HepG2 (cell line): ENCODE results near the gene ZRANB2. TPM values are rescaled to one million over a fixed set of nuclear protein-coding genes. Genes with fewer than 3 reads are reported as not detected.
A peak's percentile ranks its signal among the peaks of the same experiment; 100 is the strongest.

Source experiments
- CEBPB ChIP-seq: IDR thresholded peaks from 2 replicates; pipeline ENCODE4 v1.6.1; 2011; ENCODE audit warnings: low read depth, low read length, improper control_type of control experiment, borderline replicate concordance
- CREB1 ChIP-seq, 2 experiments: fragments of 450-650 bp in 1 of 2; IDR thresholded peaks; 2 replicates each; pipeline ENCODE4 v1.6.1; 2016 to 2017; ENCODE audit warnings: control low read depth in 1 of 2, mild to moderate bottlenecking in 1 of 2, missing compliant biosample characterization in 1 of 2, missing genetic modification characterization in 1 of 2
- DMAP1 ChIP-seq: IDR thresholded peaks from 2 replicates; pipeline ENCODE4 v1.6.1; 2016
- ERF ChIP-seq: IDR thresholded peaks from 2 replicates; pipeline ENCODE4 v1.6.1; 2018; ENCODE audit warnings: missing biosample characterization, missing genetic modification reagents
- HNF4A ChIP-seq: sonication (generic); formaldehyde crosslinking; IDR thresholded peaks from 2 replicates; pipeline ENCODE4 v1.4.0; 2020; ENCODE audit warnings: missing genetic modification reagents
- HNRNPLL ChIP-seq: fragments of 200-400 bp; formaldehyde crosslinking; IDR thresholded peaks from 2 replicates; pipeline ENCODE4 v1.6.1; 2017; ENCODE audit warnings: mild to moderate bottlenecking, low read depth, low read length; ENCODE audit not compliant: poor library complexity, severe bottlenecking
- KDM3A ChIP-seq: IDR thresholded peaks from 2 replicates; pipeline ENCODE4 v1.6.1; 2018; ENCODE audit warnings: low read depth, missing compliant biosample characterization
- KMT2B ChIP-seq: IDR thresholded peaks from 2 replicates; pipeline ENCODE4 v1.6.1; 2016; ENCODE audit warnings: missing genetic modification reagents, missing compliant biosample characterization
- MAF1 ChIP-seq: sonication (generic); formaldehyde crosslinking; IDR thresholded peaks from 2 replicates; pipeline ENCODE4 v1.5.0; 2020; ENCODE audit warnings: missing genetic modification reagents, borderline replicate concordance
- SALL1 ChIP-seq: sonication (generic); formaldehyde crosslinking; IDR thresholded peaks from 2 replicates; pipeline ENCODE4 v1.8.0; 2022; ENCODE audit warnings: mild to moderate bottlenecking, missing genetic modification reagents
- THAP11 ChIP-seq: IDR thresholded peaks from 2 replicates; pipeline ENCODE4 v1.6.1; 2016; ENCODE audit warnings: missing biosample characterization, missing genetic modification reagents
- ZFY ChIP-seq: sonication (generic); formaldehyde crosslinking; IDR thresholded peaks from 2 replicates; pipeline ENCODE4 v1.4.0; 2020; ENCODE audit warnings: missing genetic modification reagents
- ZNF335 ChIP-seq: sonication (generic); formaldehyde crosslinking; IDR thresholded peaks from 2 replicates; pipeline ENCODE4 v1.4.0; 2020; ENCODE audit warnings: missing genetic modification reagents
- ZNF660 ChIP-seq: sonication (generic); formaldehyde crosslinking; IDR thresholded peaks from 2 replicates; pipeline ENCODE4 v1.5.1; 2020; ENCODE audit warnings: mild to moderate bottlenecking, low read depth, missing genetic modification reagents, borderline replicate concordance
- ZZZ3 ChIP-seq: sonication (generic); formaldehyde crosslinking; IDR thresholded peaks from 2 replicates; pipeline ENCODE4 v1.4.0; 2020; ENCODE audit warnings: missing genetic modification reagents, mild to moderate bottlenecking, borderline replicate concordance
- polyA plus RNA-seq, 8 experiments: library from polyadenylated mRNA; depleted of rRNA in 3 of 8; stranded (reverse) in 7 of 8; unstranded in 1 of 8; fragments of >200 nt; fragmentation: Illumina TruSeq in 4 of 8; extraction: Trizol in 4 of 8; gene quantifications; 2 replicates each; pipeline versions ENCODE4 v1.2.1 to v1.2.3, GENCODE V29; 2011 to 2016; ENCODE audit warnings: low read depth in 4 of 8, missing spikeins in 1 of 8, mixed read lengths in 1 of 8; ENCODE audit not compliant: insufficient read depth in 1 of 8
- total RNA-seq, 5 experiments: library from RNA; depleted of rRNA; stranded (reverse); fragments of >200 nt; fragmentation: Illumina TruSeq; extraction: Trizol; gene quantifications; 2 replicates each; pipeline ENCODE4 v1.2.3, GENCODE V29; 2016; ENCODE audit warnings: low read depth in 1 of 5
- TF ChIP-seq, protein P1 (sequence below): sonication (generic); formaldehyde crosslinking; IDR thresholded peaks from 2 replicates; pipeline ENCODE4 v1.4.0; 2020; ENCODE audit warnings: missing genetic modification reagents
- TF ChIP-seq, protein P2 (sequence below): sonication (generic); formaldehyde crosslinking; IDR thresholded peaks from 2 replicates; pipeline ENCODE4 v1.5.0; 2020; ENCODE audit warnings: mild to moderate bottlenecking, missing genetic modification reagents
- TF ChIP-seq, protein P3 (sequence below): IDR thresholded peaks from 2 replicates; pipeline ENCODE4 v1.6.1; 2012; ENCODE audit warnings: low read depth, low read length, improper control_type of control experiment
- TF ChIP-seq, protein P4 (sequence below): sonication (generic); formaldehyde crosslinking; IDR thresholded peaks from 2 replicates; pipeline ENCODE4 v1.9.0; 2021; ENCODE audit warnings: missing genetic modification reagents, borderline replicate concordance

The ZRANB2 gene
- total and polyA plus RNA-seq, 2 of the 13 experiments (the other 11 are each of a cell fraction or from before 2014, with no cell fraction given), result 43.0 to 45.4 TPM

DNA sequence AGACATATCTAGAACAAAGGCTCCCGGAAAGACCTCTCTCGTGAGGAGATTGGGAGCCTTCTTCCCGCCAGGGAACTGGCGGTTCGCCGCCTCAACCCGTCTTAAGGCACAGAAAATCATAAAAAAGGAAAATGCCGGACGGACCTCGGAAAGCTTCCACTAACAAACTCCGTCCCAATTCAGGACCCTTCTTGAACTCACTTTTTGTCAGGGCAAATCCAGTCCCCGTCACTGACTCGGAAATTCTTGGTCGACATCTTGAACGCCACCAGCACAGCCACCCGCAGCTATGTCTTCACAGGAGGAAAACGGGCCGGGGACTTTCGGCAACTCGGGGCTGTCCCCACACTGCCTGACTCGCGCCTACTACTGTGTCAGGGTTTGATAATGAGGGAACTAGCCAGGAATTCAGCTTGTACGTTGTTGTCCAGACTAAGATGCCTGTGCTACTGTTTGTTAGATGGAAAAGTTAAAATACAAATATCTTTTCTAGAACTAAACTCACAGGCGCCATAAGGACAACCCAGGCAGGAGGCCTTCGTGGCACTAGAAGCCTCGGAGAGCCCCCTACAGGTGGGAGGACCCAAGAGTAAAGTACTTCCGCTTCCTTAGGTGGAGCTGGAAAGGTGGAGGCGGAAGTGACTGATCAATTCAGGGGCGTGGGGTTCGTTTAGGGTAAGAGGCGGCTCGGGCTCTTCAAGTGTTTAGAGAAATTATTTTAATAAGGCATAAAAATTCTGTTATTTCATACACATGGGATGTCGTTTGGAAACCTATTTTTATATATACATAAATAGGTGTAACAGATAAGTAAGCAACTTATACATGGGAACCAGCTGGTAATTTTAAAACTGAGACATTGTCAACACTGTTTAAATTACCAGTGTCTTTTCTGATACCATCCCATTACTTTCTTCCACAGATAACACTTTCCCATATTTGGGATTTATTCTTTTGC is at the start of gene ZRANB2 (continued):
- TF ChIP-seq, protein P1, sequence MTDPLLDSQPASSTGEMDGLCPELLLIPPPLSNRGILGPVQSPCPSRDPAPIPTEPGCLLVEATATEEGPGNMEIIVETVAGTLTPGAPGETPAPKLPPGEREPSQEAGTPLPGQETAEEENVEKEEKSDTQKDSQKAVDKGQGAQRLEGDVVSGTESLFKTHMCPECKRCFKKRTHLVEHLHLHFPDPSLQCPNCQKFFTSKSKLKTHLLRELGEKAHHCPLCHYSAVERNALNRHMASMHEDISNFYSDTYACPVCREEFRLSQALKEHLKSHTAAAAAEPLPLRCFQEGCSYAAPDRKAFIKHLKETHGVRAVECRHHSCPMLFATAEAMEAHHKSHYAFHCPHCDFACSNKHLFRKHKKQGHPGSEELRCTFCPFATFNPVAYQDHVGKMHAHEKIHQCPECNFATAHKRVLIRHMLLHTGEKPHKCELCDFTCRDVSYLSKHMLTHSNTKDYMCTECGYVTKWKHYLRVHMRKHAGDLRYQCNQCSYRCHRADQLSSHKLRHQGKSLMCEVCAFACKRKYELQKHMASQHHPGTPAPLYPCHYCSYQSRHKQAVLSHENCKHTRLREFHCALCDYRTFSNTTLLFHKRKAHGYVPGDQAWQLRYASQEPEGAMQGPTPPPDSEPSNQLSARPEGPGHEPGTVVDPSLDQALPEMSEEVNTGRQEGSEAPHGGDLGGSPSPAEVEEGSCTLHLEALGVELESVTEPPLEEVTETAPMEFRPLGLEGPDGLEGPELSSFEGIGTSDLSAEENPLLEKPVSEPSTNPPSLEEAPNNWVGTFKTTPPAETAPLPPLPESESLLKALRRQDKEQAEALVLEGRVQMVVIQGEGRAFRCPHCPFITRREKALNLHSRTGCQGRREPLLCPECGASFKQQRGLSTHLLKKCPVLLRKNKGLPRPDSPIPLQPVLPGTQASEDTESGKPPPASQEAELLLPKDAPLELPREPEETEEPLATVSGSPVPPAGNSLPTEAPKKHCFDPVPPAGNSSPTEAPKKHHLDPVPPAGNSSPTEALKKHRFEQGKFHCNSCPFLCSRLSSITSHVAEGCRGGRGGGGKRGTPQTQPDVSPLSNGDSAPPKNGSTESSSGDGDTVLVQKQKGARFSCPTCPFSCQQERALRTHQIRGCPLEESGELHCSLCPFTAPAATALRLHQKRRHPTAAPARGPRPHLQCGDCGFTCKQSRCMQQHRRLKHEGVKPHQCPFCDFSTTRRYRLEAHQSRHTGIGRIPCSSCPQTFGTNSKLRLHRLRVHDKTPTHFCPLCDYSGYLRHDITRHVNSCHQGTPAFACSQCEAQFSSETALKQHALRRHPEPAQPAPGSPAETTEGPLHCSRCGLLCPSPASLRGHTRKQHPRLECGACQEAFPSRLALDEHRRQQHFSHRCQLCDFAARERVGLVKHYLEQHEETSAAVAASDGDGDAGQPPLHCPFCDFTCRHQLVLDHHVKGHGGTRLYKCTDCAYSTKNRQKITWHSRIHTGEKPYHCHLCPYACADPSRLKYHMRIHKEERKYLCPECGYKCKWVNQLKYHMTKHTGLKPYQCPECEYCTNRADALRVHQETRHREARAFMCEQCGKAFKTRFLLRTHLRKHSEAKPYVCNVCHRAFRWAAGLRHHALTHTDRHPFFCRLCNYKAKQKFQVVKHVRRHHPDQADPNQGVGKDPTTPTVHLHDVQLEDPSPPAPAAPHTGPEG (CRISPR knock-in tag), result no peak
- TF ChIP-seq CEBPB, result no peak; the same call in 1 of the 2 replicates
- peak; percentile 86 for TF ChIP-seq DMAP1 (CRISPR knock-in tag)
- peak; percentile 91 for TF ChIP-seq THAP11 (CRISPR knock-in tag)
- TF ChIP-seq KDM3A (CRISPR knock-in tag), result peak; percentile 69; the same call in 1 of the 2 replicates
- TF ChIP-seq KMT2B (CRISPR knock-in tag), result peak; percentile 80; the same call in 1 of the 2 replicates
- TF ChIP-seq SALL1 (CRISPR knock-in tag), result peak; percentile 65
- TF ChIP-seq ZNF660 (CRISPR knock-in tag), result no peak
- no peak for TF ChIP-seq MAF1 (CRISPR knock-in tag)
- no peak for TF ChIP-seq HNRNPLL
- no peak for TF ChIP-seq CREB1 (IDR thresholded peaks at IDR 0.05)
- peak; percentile 92 for TF ChIP-seq CREB1 (CRISPR knock-in tag; IDR thresholded peaks at IDR 0.05)
- TF ChIP-seq, protein P2, sequence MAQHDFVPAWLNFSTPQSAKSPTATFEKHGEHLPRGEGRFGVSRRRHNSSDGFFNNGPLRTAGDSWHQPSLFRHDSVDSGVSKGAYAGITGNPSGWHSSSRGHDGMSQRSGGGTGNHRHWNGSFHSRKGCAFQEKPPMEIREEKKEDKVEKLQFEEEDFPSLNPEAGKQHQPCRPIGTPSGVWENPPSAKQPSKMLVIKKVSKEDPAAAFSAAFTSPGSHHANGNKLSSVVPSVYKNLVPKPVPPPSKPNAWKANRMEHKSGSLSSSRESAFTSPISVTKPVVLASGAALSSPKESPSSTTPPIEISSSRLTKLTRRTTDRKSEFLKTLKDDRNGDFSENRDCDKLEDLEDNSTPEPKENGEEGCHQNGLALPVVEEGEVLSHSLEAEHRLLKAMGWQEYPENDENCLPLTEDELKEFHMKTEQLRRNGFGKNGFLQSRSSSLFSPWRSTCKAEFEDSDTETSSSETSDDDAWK (CRISPR knock-in tag), result no peak
- TF ChIP-seq, protein P3, sequence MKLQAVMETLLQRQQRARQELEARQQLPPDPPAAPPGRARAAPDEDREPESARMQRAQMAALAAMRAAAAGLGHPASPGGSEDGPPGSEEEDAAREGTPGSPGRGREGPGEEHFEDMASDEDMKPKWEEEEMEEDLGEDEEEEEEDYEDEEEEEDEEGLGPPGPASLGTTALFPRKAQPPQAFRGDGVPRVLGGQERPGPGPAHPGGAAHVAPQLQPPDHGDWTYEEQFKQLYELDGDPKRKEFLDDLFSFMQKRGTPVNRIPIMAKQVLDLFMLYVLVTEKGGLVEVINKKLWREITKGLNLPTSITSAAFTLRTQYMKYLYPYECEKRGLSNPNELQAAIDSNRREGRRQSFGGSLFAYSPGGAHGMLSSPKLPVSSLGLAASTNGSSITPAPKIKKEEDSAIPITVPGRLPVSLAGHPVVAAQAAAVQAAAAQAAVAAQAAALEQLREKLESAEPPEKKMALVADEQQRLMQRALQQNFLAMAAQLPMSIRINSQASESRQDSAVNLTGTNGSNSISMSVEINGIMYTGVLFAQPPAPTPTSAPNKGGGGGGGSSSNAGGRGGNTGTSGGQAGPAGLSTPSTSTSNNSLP, result 0 out of 2 replicates have a peak, but pooled peaks have one; percentile 22
- peak; percentile 34; the same call in 1 of the 2 replicates for TF ChIP-seq ERF (CRISPR knock-in tag)
- no peak for TF ChIP-seq HNF4A (CRISPR knock-in tag)
- TF ChIP-seq, protein P4, sequence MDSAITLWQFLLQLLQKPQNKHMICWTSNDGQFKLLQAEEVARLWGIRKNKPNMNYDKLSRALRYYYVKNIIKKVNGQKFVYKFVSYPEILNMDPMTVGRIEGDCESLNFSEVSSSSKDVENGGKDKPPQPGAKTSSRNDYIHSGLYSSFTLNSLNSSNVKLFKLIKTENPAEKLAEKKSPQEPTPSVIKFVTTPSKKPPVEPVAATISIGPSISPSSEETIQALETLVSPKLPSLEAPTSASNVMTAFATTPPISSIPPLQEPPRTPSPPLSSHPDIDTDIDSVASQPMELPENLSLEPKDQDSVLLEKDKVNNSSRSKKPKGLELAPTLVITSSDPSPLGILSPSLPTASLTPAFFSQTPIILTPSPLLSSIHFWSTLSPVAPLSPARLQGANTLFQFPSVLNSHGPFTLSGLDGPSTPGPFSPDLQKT, result no peak
- peak; percentile 100 for TF ChIP-seq ZNF335 (CRISPR knock-in tag)
- TF ChIP-seq ZZZ3, result peak; percentile 44; the same call in 1 of the 2 replicates
- TF ChIP-seq ZFY (CRISPR knock-in tag), result peak; percentile 38
